Loucy (cell line): ENCODE results near the gene HYPK.

Experiments
- CTCF ChIP-seq: fragments of 200-600 bp; sonication (generic); conservative IDR thresholded peaks from 2 replicates; pipeline ENCODE4 v1.5.1; 2014; ENCODE audit warnings: mild to moderate bottlenecking, antibody characterized with exemption, low read length
- EZH2phosphoT487 ChIP-seq: fragments of 200-600 bp; IDR thresholded peaks from 2 replicates; pipeline ENCODE4 v1.6.1; 2018; ENCODE audit warnings: antibody characterized with exemption, mild to moderate bottlenecking, moderate library complexity, borderline replicate concordance

- TF ChIP-seq CTCF (no peak), EZH2phosphoT487 (no peak)
Observed at GRCh38 chr15:43824302-43825246, 24.2 kb downstream of the HYPK start, which contains the start of gene MFAP1.
